Hepatocyte (in vitro differentiated cells): ENCODE data around the gene PEMT.

Experiments
- CTCF ChIP-seq: fragments of 200-600 bp; sonication (generic); IDR thresholded peaks from 2 replicates; pipeline ENCODE4 v1.5.1; 2016; ENCODE audit warnings: antibody characterized with exemption, mild to moderate bottlenecking; ENCODE audit not compliant: poor library complexity
- EZH2 ChIP-seq: fragments of 200-600 bp; sonication (generic); IDR thresholded peaks from 2 replicates; pipeline ENCODE4 v1.6.1; 2016; ENCODE audit warnings: antibody characterized with exemption, mild to moderate bottlenecking, borderline replicate concordance
- EZH2phosphoT487 ChIP-seq: fragments of 200-600 bp; sonication (generic); IDR thresholded peaks from one replicate; pipeline ENCODE4 v1.6.1; 2018; ENCODE audit warnings: antibody characterized with exemption, mild to moderate bottlenecking, low read depth, moderate library complexity; ENCODE audit not compliant: unreplicated experiment, severe bottlenecking

GRCh38 chr17:17463821-17464220 is 127.7 kb downstream of the PEMT start:
- TF ChIP-seq EZH2phosphoT487 = no peak
- no peak for TF ChIP-seq CTCF
- no peak for TF ChIP-seq EZH2
